GM10847 (cell line): Measurements from ENCODE around the gene CRELD1.

Experiments used
- POLR2A ChIP-seq: IDR thresholded peaks from 2 replicates; pipeline ENCODE4 v1.6.1; 2011; ENCODE audit not compliant: insufficient read length; ENCODE audit errors: extremely low read depth

The CRELD1 gene

GRCh38 chr3:9933561-9934234 is at the start of gene CRELD1:
Gene CRELD1 (plus strand): TSS chr3:9933834. CDS start chr3:9934439, 605 bp downstream.
- TF ChIP-seq POLR2A = peak; percentile 62

GRCh38 chr3:9884555-9885165 is 49.0 kb upstream of the CRELD1 start:
- no peak for TF ChIP-seq POLR2A

GRCh38 chr3:9886328-9886727 is 47.3 kb upstream of the CRELD1 start:
- no peak for TF ChIP-seq POLR2A

GRCh38 chr3:9887480-9887879 is 46.2 kb upstream of the CRELD1 start:
- TF ChIP-seq POLR2A = no peak

GRCh38 chr3:9888540-9888939 is 45.1 kb upstream of the CRELD1 start:
- TF ChIP-seq POLR2A = no peak

- no peak for TF ChIP-seq POLR2A
Observed at GRCh38 chr3:9889405-9889804, 44.2 kb upstream of the CRELD1 start.

GRCh38 chr3:9890249-9891071 is 43.2 kb upstream of the CRELD1 start, which contains the start of gene JAGN1:
Gene JAGN1 (plus strand): TSS chr3:9890610. CDS start chr3:9890723, 113 bp downstream.
- TF ChIP-seq POLR2A = peak; percentile 89

- no peak for TF ChIP-seq POLR2A
Observed at GRCh38 chr3:9891072-9891622, 42.5 kb upstream of the CRELD1 start.

GRCh38 chr3:9893739-9894138 is 39.9 kb upstream of the CRELD1 start:
- TF ChIP-seq POLR2A = no peak

GRCh38 chr3:9897408-9898372 is 35.9 kb upstream of the CRELD1 start:
- no peak for TF ChIP-seq POLR2A

- TF ChIP-seq POLR2A = no peak
Observed at GRCh38 chr3:9898467-9899241, 35.0 kb upstream of the CRELD1 start.

GRCh38 chr3:9899289-9899791 is 34.3 kb upstream of the CRELD1 start:
- TF ChIP-seq POLR2A = no peak

- no peak for TF ChIP-seq POLR2A
Observed at GRCh38 chr3:9901967-9902366, 31.7 kb upstream of the CRELD1 start.
